Ovary (tissue), 9 donors: ENCODE measurements around the gene UNC5C. TPM values are rescaled to one million over a fixed set of nuclear protein-coding genes. Genes with fewer than 3 reads are reported as not detected.

Experiments used
- DNase-seq, 5 donors: peaks; one replicate each; pipeline ENCODE4 v3.0.0-alpha.2; 2019 to 2020
- H3K27ac ChIP-seq, 2 donors: fragments of 200-600 bp; one replicate each; pipeline versions ENCODE4 v1.5.1 to v1.8.0; 2019 to 2022
- H3K27me3 ChIP-seq: fragments of 200-600 bp; one replicate; pipeline ENCODE4 v1.8.0; 2022
- H3K36me3 ChIP-seq: fragments of 200-600 bp; sonication (generic); one replicate; pipeline ENCODE4 v1.5.1; 2019
- H3K4me1 ChIP-seq: one replicate; pipeline ENCODE4 v1.8.1; 2013; ENCODE audit warnings: mild to moderate bottlenecking, moderate library complexity; ENCODE audit not compliant: insufficient read depth
- H3K4me3 ChIP-seq: fragments of 200-600 bp; sonication (generic); one replicate; pipeline ENCODE4 v1.5.1; 2017
- H3K9me3 ChIP-seq, 2 donors: fragments of 200-600 bp in 1 of 2; sonication (generic) in 1 of 2; one replicate each; pipeline versions ENCODE4 v1.5.1 to v1.8.1; 2013 to 2019; ENCODE audit warnings: mild to moderate bottlenecking in 1 of 2, moderate library complexity in 1 of 2
- EP300 ChIP-seq: sonication (generic); formaldehyde crosslinking; IDR thresholded peaks from one replicate; pipeline ENCODE4 v1.6.1; 2017; ENCODE audit warnings: antibody characterized with exemption
- POLR2A ChIP-seq: fragments of 450-650 bp; IDR thresholded peaks from one replicate; pipeline ENCODE4 v1.6.1; 2017; ENCODE audit warnings: antibody characterized with exemption, mild to moderate bottlenecking, moderate library complexity
- WGBS, 3 donors: extraction: QIAGEN DNeasy Blood & Tissue Kit in 1 of 3; methylation state at CpG; one replicate each; pipeline versions ENCODE4 v1.1.5 to v1.1.7; 2013 to 2017; 5-methylcytosine and 5-hydroxymethylcytosine counted together
- intact Hi-C, 4 donors: fragments of 100-400 bp; cut with DNase I; formaldehyde crosslinking; loops; one replicate each; pipeline versions ENCODE4 v1.11.0 to v1.15.1; 2022 to 2023
- polyA plus RNA-seq, 2 donors: library from polyadenylated mRNA; stranded (reverse); fragments of 200-250 nt in 1 of 2; fragments of 350-450 nt in 1 of 2; fragmentation: Illumina TruSeq in 1 of 2; extraction: RNeasy Lipid Tissue Mini Kit (QIAGEN cat#74804) in 1 of 2; gene quantifications; one replicate each; pipeline ENCODE4 v1.2.3, GENCODE V29; 2013 to 2014
- total RNA-seq, 7 donors: library from RNA; depleted of rRNA in 2 of 7; stranded (reverse); fragments of >200 nt in 2 of 7; fragmentation: NEBNext Ultra II Directional in 3 of 7; extraction: Animal tissue kit (Norgen Biotek cat#: 25700) in 3 of 7; gene quantifications; one replicate each; pipeline versions ENCODE4 v1.1.0 to v1.2.4, GENCODE V29; 2016 to 2023
- TF ChIP-seq, protein P1 (sequence below), 3 donors: fragments of 450-650 bp in 2 of 3; fragments of 200-600 bp in 1 of 3; IDR thresholded peaks; one replicate each; pipeline versions ENCODE4 v1.5.1 to v1.8.0; 2016 to 2022; ENCODE audit warnings: antibody characterized with exemption in 3 of 3, mild to moderate bottlenecking in 1 of 3
- donor health status: DM: no; HTN: no; CAD: no; lungs with moderate emphysema.
- donor health status: DM: no; HTN: no; CAD: no.
- donor health status: Bipolar disorder and iron deficiency.
- donor health status: DM: yes; HTN: yes; CAD: no.
- donor health status: DM: no; HTN: no; CAD: no.
- donor health status: DM: yes; HTN: yes; CAD: no.

The UNC5C gene
- total and polyA plus RNA-seq, 9 donors = 1.8 to 9.4 (median 3.9) TPM

DNA sequence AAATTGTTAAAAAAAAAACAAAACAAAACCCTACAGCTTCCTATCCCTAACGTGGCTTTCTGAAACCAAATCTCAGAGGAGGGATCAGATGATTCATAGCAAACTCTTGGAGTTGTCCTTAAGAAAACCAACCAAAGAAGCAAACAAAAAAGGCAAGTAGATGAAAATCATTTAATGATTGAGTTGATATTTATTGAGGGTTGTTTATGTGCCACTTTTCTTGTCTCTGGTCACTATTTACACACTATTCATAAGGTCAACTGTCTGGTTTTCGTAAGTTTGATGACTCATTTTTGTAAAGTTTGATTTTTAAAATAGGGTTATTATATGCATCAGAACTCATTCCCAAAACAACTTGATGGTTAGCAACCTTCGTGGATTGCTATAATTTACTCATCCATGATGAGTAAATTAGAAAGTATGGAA, 133.4 kb downstream of the UNC5C start:
- DNase-seq = no peak
- TF ChIP-seq, protein P1, sequence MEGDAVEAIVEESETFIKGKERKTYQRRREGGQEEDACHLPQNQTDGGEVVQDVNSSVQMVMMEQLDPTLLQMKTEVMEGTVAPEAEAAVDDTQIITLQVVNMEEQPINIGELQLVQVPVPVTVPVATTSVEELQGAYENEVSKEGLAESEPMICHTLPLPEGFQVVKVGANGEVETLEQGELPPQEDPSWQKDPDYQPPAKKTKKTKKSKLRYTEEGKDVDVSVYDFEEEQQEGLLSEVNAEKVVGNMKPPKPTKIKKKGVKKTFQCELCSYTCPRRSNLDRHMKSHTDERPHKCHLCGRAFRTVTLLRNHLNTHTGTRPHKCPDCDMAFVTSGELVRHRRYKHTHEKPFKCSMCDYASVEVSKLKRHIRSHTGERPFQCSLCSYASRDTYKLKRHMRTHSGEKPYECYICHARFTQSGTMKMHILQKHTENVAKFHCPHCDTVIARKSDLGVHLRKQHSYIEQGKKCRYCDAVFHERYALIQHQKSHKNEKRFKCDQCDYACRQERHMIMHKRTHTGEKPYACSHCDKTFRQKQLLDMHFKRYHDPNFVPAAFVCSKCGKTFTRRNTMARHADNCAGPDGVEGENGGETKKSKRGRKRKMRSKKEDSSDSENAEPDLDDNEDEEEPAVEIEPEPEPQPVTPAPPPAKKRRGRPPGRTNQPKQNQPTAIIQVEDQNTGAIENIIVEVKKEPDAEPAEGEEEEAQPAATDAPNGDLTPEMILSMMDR (IDR thresholded peaks at IDR 0.05) = no peak
- no peak for TF ChIP-seq POLR2A
- no peak for TF ChIP-seq EP300
- 35 to 44% (median 42%) methylated on average over 3 of the region's 3 CpGs for WGBS, 3 donors
- no peaks in the 10 kb centered on the region for H3K27me3 ChIP-seq
- no peaks in the 10 kb centered on the region for H3K36me3 ChIP-seq
- intact Hi-C loops = no loop called here
- no peaks in the 10 kb centered on the region for H3K4me1 ChIP-seq
- H3K27ac ChIP-seq = no peak overlapping the region
- no peaks in the 10 kb centered on the region for H3K9me3 ChIP-seq
- no peak overlapping the region for H3K4me3 ChIP-seq

DNA sequence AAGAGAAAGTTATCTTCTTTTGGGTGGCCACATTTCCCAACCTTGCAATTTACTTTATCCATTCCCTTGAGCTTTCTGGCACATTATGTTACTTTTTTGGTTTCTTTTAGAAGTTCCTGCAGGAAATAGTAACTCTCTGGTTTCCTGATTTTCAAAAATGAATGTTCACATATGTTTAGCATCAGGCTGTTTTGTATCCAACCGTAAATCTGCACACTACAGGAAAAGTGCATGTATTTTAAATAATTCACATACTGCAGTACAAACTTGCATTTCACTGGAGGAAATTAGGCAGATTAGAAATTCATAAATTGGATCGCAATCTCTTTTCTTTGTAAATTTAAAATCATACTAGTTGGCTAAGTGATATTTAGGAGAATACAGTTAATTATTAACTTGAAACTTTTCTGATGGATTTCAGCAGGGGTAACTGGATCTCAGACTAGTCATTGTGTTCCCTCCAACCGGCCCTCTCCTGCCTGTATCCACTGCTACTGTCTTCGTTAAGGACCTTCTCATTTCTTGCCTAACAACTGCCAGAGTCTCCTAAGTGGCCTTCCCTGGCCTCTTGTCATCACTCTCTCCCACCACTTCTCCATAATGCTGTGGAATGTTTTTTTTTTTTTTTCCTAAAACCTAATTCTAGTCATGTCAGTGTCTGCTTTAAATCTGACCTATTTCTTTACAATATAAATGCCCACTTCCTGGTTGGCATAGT, 137.2 kb downstream of the UNC5C start:
- no peaks in the 10 kb centered on the region for H3K4me1 ChIP-seq
- WGBS, 3 donors = 42 to 69% (median 69%) methylated on average over 4 of the region's 4 CpGs
- H3K9me3 ChIP-seq = no peaks in the 10 kb centered on the region
- H3K27me3 ChIP-seq = no peaks in the 10 kb centered on the region
- no peaks in the 10 kb centered on the region for H3K36me3 ChIP-seq
- no peak overlapping the region for H3K4me3 ChIP-seq
- DNase-seq = no peak
- no peak overlapping the region for H3K27ac ChIP-seq
- intact Hi-C loops = no loop called here
- no peak for TF ChIP-seq POLR2A
- no peak for TF ChIP-seq EP300
- TF ChIP-seq, protein P1 (IDR thresholded peaks at IDR 0.05) = no peak

DNA sequence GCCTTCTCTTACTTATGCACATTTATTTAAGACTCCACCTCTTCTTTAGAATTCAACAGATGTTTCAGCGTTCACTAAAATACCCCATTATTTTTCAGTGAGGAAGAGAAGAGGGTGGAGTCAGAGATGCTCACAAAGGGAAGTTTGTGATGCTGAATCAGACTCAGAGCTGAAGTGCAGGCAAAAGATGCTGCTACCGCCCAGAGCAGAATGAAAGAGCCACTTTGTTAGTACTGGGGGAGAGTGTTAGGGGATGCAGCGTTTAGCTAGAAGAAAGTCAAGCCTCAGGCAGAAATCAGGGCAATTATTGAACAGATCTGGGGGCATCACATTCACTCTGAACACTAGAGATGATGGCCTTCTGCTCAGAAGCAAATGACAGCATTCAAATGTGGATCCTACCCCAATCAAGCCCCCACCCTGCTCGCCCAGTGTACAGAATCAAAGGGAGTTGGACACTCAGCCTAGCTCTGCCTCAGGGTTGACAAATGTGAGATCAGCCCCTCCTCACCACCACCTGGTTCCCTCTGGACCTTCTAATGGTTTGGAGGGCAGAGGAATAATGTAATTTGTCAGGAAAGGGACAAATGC, 138.3 kb downstream of the UNC5C start:
- no peak for DNase-seq
- WGBS, 3 donors = 85 to 89% (median 86%) methylated on average over 4 of the region's 4 CpGs
- H3K27me3 ChIP-seq = no peaks in the 10 kb centered on the region
- no peak overlapping the region for H3K4me3 ChIP-seq
- no peaks in the 10 kb centered on the region for H3K36me3 ChIP-seq
- no peaks in the 10 kb centered on the region for H3K9me3 ChIP-seq
- intact Hi-C loops = no loop called here
- no peaks in the 10 kb centered on the region for H3K4me1 ChIP-seq
- TF ChIP-seq POLR2A (no peak), EP300 (no peak)
- TF ChIP-seq, protein P1 (IDR thresholded peaks at IDR 0.05) = no peak
- H3K27ac ChIP-seq = no peak overlapping the region

DNA sequence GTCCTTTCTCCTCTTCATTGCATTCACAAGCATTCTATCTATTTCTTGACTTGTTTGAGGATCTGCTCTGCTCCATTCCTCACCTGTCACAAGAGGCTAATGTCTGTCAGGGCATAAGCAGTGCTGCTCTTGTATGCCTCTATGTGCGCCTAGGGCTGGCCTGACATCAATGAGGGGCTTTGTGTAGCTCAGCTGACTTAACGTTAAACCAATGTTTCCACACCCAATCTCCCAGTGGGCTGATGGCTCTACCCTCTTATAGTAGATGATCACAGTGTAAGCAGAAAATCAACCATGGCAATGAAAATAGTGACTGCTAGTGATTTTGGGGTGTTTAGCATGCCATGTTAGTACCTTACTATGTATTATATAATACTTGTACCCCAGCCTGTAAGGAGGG, 139.0 kb downstream of the UNC5C start:
- Histone ChIP-seq H3K36me3 (no peaks in the 10 kb centered on the region), H3K4me1 (no peaks in the 10 kb centered on the region), H3K27ac (no peak overlapping the region), H3K27me3 (no peaks in the 10 kb centered on the region), H3K4me3 (no peak overlapping the region), H3K9me3 (no peaks in the 10 kb centered on the region)
- TF ChIP-seq EP300 = no peak
- TF ChIP-seq POLR2A = no peak
- TF ChIP-seq, protein P1 (IDR thresholded peaks at IDR 0.05) = no peak
- intact Hi-C loops = no loop called here
- DNase-seq = no peak
- WGBS, 3 donors = 92 to 98% (median 95%) methylated on average over 2 of the region's 2 CpGs
